ENCODE results near the gene ANKRD6.

- TF ChIP-seq CTCF (IDR thresholded peaks at IDR 0.05) (no peak), POLR2A (IDR thresholded peaks at IDR 0.05) (no peak)
These were observed 26.8 kb upstream of the ANKRD6 start for GRCh38 chr6:89406141-89406540.
